HCT116 (cell line): Measurements from ENCODE around the gene POLA1. TPM values are rescaled to one million over a fixed set of nuclear protein-coding genes. Genes with fewer than 3 reads are reported as not detected.

ENCODE experiments used
- ATAC-seq: fragments of 200-7000 bp; cut with Tn5 transposase; 2 replicates; pipeline ENCODE4 v1.9.1; 2020; ENCODE audit warnings: mild to moderate bottlenecking, moderate library complexity
- BruUV-seq: library from RNA; stranded (reverse); fragments of 400-500 nt; replicated peaks from 2 replicates; lab custom pipeline; 2021; lab: Mats Ljungman, UMichigan
- CTCF ChIA-PET: fragments of 300-600 bp; sonication (Branson Sonifier 250); formaldehyde crosslinking; loops from one replicate; lab custom pipeline; 2021; ENCODE audit warnings: antibody characterized with exemption; lab: Charles Lee
- POLR2A ChIA-PET: fragments of 300-600, 350-600 bp; sonication (Branson Sonifier 250); formaldehyde crosslinking; loops from one replicate; lab custom pipeline; 2021; ENCODE audit warnings: antibody characterized with exemption; lab: Charles Lee
- RAD21 ChIA-PET, 2 experiments: fragments of 300-600 bp; sonication (Branson Sonifier 250); formaldehyde crosslinking; loops; one replicate each; lab custom pipeline; 2023; ENCODE audit warnings: low total read pairs in 2 of 2; ENCODE audit not compliant: uncharacterized antibody in 2 of 2, unreplicated experiment in 2 of 2, low non-redundant PET in 1 of 2; lab: Charles Lee
- DNase-seq: peaks from one replicate; pipeline ENCODE4 v3.0.0-alpha.2; 2010; ENCODE audit warnings: low read depth, low spot score
- H2AFZ ChIP-seq: fragments of 200-600 bp; shearing (Covaris generic), sonication (generic); 2 replicates; pipeline ENCODE4 v1.6.1; 2017; ENCODE audit warnings: low read depth, mixed run types, mixed read lengths, antibody characterized with exemption, low read length; ENCODE audit not compliant: poor library complexity, severe bottlenecking
- H3K27ac ChIP-seq: 2 replicates; pipeline ENCODE4 v1.5.1; 2012; ENCODE audit warnings: low read depth, low read length
- H3K27me3 ChIP-seq: fragments of 200-600 bp; sonication (generic); 2 replicates; pipeline ENCODE4 v1.6.1; 2016; ENCODE audit warnings: mixed run types, low read length, mixed read lengths; ENCODE audit not compliant: insufficient read depth
- H3K36me3 ChIP-seq, 2 experiments: fragments of 200-500 bp in 1 of 2; fragments of 200-600 bp in 1 of 2; sonication (Bioruptor generic) in 1 of 2; sonication (generic) in 1 of 2; 2 replicates each; pipeline versions ENCODE4 v1.5.1 to v1.6.1; 2014 to 2016; ENCODE audit warnings: low read length in 2 of 2, inconsistent platforms in 1 of 2, mixed read lengths in 1 of 2, mixed run types in 1 of 2; ENCODE audit not compliant: insufficient read depth in 2 of 2, control insufficient read depth in 1 of 2
- H3K4me1 ChIP-seq, 2 experiments: fragments of 200-600 bp in 1 of 2; sonication (generic) in 1 of 2; 2 replicates each; pipeline versions ENCODE4 v1.5.1 to v1.6.1; 2012 to 2017; ENCODE audit warnings: low read length in 2 of 2, inconsistent platforms in 1 of 2, mild to moderate bottlenecking in 1 of 2, mixed read lengths in 1 of 2, mixed run types in 1 of 2, moderate library complexity in 1 of 2; ENCODE audit not compliant: insufficient read depth in 2 of 2, control insufficient read depth in 1 of 2
- H3K4me2 ChIP-seq: fragments of 200-600 bp; sonication (generic); 2 replicates; pipeline ENCODE4 v1.6.1; 2017; ENCODE audit warnings: mixed run types, low read length, mixed read lengths
- H3K4me3 ChIP-seq, 2 experiments: fragments of 200-600 bp in 1 of 2; sonication (generic) in 1 of 2; replicated peaks in 1 of 2; 2 replicates each; pipeline ENCODE4 v1.5.1; 2011 to 2016; ENCODE audit warnings: low read length in 2 of 2, control low read depth in 1 of 2, low read depth in 1 of 2, mild to moderate bottlenecking in 1 of 2, mixed read lengths in 1 of 2, mixed run types in 1 of 2
- H3K79me2 ChIP-seq: fragments of 200-600 bp; sonication (generic); 2 replicates; pipeline ENCODE4 v1.6.1; 2017; ENCODE audit warnings: mild to moderate bottlenecking, mixed run types, low read length, moderate library complexity, mixed read lengths; ENCODE audit not compliant: insufficient read depth
- H3K9ac ChIP-seq: fragments of 200-600 bp; sonication (generic); 2 replicates; pipeline ENCODE4 v1.6.1; 2016; ENCODE audit warnings: low read length, mixed read lengths
- H3K9me2 ChIP-seq: fragments of 200-600 bp; sonication (generic), shearing (Covaris generic); 2 replicates; pipeline ENCODE4 v1.6.1; 2017; ENCODE audit warnings: mixed run types, mild to moderate bottlenecking, moderate library complexity; ENCODE audit not compliant: insufficient read depth
- H3K9me3 ChIP-seq, 2 experiments: fragments of 200-500 bp in 1 of 2; fragments of 200-600 bp in 1 of 2; sonication (Bioruptor generic) in 1 of 2; sonication (generic) in 1 of 2; 2 replicates each; pipeline ENCODE4 v1.6.1; 2014 to 2017; ENCODE audit warnings: low read length in 2 of 2, mixed read lengths in 2 of 2, inconsistent platforms in 1 of 2, low read depth in 1 of 2, mild to moderate bottlenecking in 1 of 2, mixed run types in 1 of 2, moderate library complexity in 1 of 2; ENCODE audit not compliant: control insufficient read depth in 1 of 2, insufficient read depth in 1 of 2
- H4K20me1 ChIP-seq: fragments of 200-600 bp; sonication (generic), shearing (Covaris generic); 2 replicates; pipeline ENCODE4 v1.6.1; 2017; ENCODE audit warnings: mixed run types, mild to moderate bottlenecking, moderate library complexity; ENCODE audit not compliant: insufficient read depth
- CBX3 ChIP-seq: IDR thresholded peaks from 2 replicates; pipeline ENCODE4 v1.6.1; 2012; ENCODE audit warnings: low read depth
- CEBPB ChIP-seq: IDR thresholded peaks from 2 replicates; pipeline ENCODE4 v1.6.1; 2012; ENCODE audit warnings: low read depth
- EGR1 ChIP-seq: IDR thresholded peaks from 2 replicates; pipeline ENCODE4 v1.6.1; 2012; ENCODE audit warnings: low read depth
- ELF1 ChIP-seq: IDR thresholded peaks from 2 replicates; pipeline ENCODE4 v1.6.1; 2012; ENCODE audit warnings: low read depth, borderline replicate concordance
- EZH2 ChIP-seq: fragments of 200-600 bp; sonication (generic); IDR thresholded peaks from 2 replicates; pipeline ENCODE4 v1.6.1; 2017; ENCODE audit warnings: antibody characterized with exemption, mixed run types
- EZH2phosphoT487 ChIP-seq: fragments of 200-600 bp; IDR thresholded peaks from 2 replicates; pipeline ENCODE4 v1.6.1; 2018; ENCODE audit warnings: antibody characterized with exemption, borderline replicate concordance
- FOSL1 ChIP-seq: IDR thresholded peaks from 2 replicates; pipeline ENCODE4 v1.6.1; 2012; ENCODE audit warnings: low read depth
- JUND ChIP-seq: IDR thresholded peaks from 2 replicates; pipeline ENCODE4 v1.6.1; 2012
- POLR2AphosphoS5 ChIP-seq: IDR thresholded peaks from 2 replicates; pipeline ENCODE4 v1.6.1; 2011; ENCODE audit warnings: mild to moderate bottlenecking, low read depth, low read length, moderate library complexity
- SIN3A ChIP-seq: IDR thresholded peaks from 2 replicates; pipeline ENCODE4 v1.6.1; 2012; ENCODE audit warnings: low read depth
- SP1 ChIP-seq: IDR thresholded peaks from 2 replicates; pipeline ENCODE4 v1.6.1; 2012; ENCODE audit warnings: low read depth
- SRF ChIP-seq: IDR thresholded peaks from 2 replicates; pipeline ENCODE4 v1.6.1; 2012; ENCODE audit warnings: low read depth
- TCF7L2 ChIP-seq: IDR thresholded peaks from 2 replicates; pipeline ENCODE4 v1.7.0; 2011; ENCODE audit warnings: borderline replicate concordance, inconsistent platforms; ENCODE audit not compliant: insufficient read depth, insufficient read length; ENCODE audit errors: extremely low read depth
- ZFX ChIP-seq: fragments of 450-650 bp; IDR thresholded peaks from 2 replicates; pipeline ENCODE4 v1.6.1; 2017
- ZNF274 ChIP-seq: fragments of 200-500 bp; sonication (Bioruptor generic); IDR thresholded peaks from 2 replicates; pipeline ENCODE4 v1.6.1; 2014; ENCODE audit warnings: mild to moderate bottlenecking, low read depth, low read length, inconsistent platforms
- intact Hi-C: fragments of 100-400 bp; cut with micrococcal nuclease; formaldehyde crosslinking; loops from 2 replicates; pipeline ENCODE4 v1.10.0; 2022
- total RNA-seq: library from RNA; stranded (reverse); gene quantifications from one replicate; pipeline ENCODE4 v1.2.1, GENCODE V29; 2021; ENCODE audit not compliant: unreplicated experiment
- TF ChIP-seq, protein P1 (sequence below): IDR thresholded peaks from 2 replicates; pipeline ENCODE4 v1.6.1; 2012; ENCODE audit warnings: low read depth
- TF ChIP-seq, protein P2 (sequence below): IDR thresholded peaks from 2 replicates; pipeline ENCODE4 v1.6.1; 2012
- TF ChIP-seq, protein P3 (sequence below): IDR thresholded peaks from 2 replicates; pipeline ENCODE4 v1.6.1; 2012
- TF ChIP-seq, protein P4 (sequence below): IDR thresholded peaks from 2 replicates; pipeline ENCODE4 v1.6.1; 2011; ENCODE audit warnings: mild to moderate bottlenecking, low read length, moderate library complexity; ENCODE audit not compliant: insufficient replicate concordance; ENCODE audit errors: extremely low read depth
- TF ChIP-seq, protein P5 (sequence below), 3 experiments: fragments of 200-600 bp in 1 of 3; sonication (generic) in 1 of 3; IDR thresholded peaks in 2 of 3; conservative IDR thresholded peaks in 1 of 3; 2 replicates each; pipeline ENCODE4 v1.5.1; 2012 to 2017; ENCODE audit warnings: low read depth in 2 of 3, low read length in 2 of 3, antibody characterized with exemption in 1 of 3, borderline replicate concordance in 1 of 3, control low read depth in 1 of 3, mild to moderate bottlenecking in 1 of 3, mixed read lengths in 1 of 3, mixed run types in 1 of 3, moderate library complexity in 1 of 3; ENCODE audit not compliant: insufficient read depth in 1 of 3

POLA1 gene
- total RNA-seq, 1 experiment from 2014 or later: 27.0 TPM

DNA sequence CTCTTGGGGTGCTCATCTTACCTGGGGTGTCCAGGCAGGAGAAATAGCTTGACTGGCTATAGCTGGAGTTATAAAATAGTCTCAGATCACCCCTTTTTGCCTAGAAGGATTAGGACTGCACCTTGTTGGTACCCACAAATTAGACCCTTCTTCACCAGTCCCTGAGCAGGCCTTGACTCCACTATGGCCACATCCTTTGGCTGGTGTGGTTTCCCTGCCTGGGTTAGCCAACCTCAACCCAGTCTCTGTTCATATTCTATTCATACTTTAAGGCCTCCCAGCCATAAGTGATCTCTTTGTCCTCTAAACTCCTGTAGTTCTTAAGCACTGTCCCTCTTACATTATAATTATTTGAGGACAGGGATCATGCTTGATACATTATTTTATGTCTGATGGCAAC, 252.7 kb downstream of the POLA1 start (continued):
- TF ChIP-seq EGR1 (no peak), TCF7L2 (no peak)
- TF ChIP-seq, all 23 proteins: peak for 0

DNA sequence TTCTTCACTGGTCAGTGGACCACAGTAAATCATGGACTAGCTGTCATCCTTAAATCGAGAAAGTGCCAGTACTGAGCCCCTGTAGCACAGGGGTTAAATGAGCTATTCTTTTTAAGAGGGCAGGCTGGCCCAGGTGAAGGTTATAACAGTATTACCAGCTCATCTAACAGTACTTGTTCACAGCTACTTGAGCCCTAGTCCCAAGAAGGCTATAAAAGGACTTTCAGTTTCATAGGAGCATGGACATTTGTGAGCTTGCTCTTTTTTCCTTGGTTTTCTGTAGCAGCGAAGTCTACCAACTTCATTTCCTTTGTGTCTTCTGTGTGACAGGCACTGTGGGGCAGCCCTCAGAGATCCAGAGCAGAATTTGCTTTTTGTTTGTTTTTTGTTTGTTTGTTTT, 261.0 kb downstream of the POLA1 start:
- Histone ChIP-seq H3K9ac (no peak overlapping the region), H3K4me2 (no peak overlapping the region), H2AFZ (no peak overlapping the region), H3K9me3 (no peaks in the 10 kb centered on the region), H3K4me1 (no peaks in the 10 kb centered on the region), H3K9me2 (no peaks in the 10 kb centered on the region), H4K20me1 (no peaks in the 10 kb centered on the region), H3K27ac (no peak overlapping the region), H3K79me2 (no peaks in the 10 kb centered on the region), H3K4me3 (no peak overlapping the region), H3K27me3 (no peaks in the 10 kb centered on the region), H3K36me3 (no peaks in the 10 kb centered on the region)
- no peak for TF ChIP-seq FOSL1
- no peak for TF ChIP-seq SRF
- TF ChIP-seq ZNF274: no peak
- TF ChIP-seq, protein P1, sequence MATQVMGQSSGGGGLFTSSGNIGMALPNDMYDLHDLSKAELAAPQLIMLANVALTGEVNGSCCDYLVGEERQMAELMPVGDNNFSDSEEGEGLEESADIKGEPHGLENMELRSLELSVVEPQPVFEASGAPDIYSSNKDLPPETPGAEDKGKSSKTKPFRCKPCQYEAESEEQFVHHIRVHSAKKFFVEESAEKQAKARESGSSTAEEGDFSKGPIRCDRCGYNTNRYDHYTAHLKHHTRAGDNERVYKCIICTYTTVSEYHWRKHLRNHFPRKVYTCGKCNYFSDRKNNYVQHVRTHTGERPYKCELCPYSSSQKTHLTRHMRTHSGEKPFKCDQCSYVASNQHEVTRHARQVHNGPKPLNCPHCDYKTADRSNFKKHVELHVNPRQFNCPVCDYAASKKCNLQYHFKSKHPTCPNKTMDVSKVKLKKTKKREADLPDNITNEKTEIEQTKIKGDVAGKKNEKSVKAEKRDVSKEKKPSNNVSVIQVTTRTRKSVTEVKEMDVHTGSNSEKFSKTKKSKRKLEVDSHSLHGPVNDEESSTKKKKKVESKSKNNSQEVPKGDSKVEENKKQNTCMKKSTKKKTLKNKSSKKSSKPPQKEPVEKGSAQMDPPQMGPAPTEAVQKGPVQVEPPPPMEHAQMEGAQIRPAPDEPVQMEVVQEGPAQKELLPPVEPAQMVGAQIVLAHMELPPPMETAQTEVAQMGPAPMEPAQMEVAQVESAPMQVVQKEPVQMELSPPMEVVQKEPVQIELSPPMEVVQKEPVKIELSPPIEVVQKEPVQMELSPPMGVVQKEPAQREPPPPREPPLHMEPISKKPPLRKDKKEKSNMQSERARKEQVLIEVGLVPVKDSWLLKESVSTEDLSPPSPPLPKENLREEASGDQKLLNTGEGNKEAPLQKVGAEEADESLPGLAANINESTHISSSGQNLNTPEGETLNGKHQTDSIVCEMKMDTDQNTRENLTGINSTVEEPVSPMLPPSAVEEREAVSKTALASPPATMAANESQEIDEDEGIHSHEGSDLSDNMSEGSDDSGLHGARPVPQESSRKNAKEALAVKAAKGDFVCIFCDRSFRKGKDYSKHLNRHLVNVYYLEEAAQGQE: no peak
- no peak for TF ChIP-seq POLR2AphosphoS5
- TF ChIP-seq TCF7L2: no peak
- TF ChIP-seq, protein P2, sequence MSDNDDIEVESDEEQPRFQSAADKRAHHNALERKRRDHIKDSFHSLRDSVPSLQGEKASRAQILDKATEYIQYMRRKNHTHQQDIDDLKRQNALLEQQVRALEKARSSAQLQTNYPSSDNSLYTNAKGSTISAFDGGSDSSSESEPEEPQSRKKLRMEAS: no peak
- TF ChIP-seq, protein P3, sequence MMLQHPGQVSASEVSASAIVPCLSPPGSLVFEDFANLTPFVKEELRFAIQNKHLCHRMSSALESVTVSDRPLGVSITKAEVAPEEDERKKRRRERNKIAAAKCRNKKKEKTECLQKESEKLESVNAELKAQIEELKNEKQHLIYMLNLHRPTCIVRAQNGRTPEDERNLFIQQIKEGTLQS: no peak
- TF ChIP-seq ELF1: no peak
- TF ChIP-seq, protein P4, sequence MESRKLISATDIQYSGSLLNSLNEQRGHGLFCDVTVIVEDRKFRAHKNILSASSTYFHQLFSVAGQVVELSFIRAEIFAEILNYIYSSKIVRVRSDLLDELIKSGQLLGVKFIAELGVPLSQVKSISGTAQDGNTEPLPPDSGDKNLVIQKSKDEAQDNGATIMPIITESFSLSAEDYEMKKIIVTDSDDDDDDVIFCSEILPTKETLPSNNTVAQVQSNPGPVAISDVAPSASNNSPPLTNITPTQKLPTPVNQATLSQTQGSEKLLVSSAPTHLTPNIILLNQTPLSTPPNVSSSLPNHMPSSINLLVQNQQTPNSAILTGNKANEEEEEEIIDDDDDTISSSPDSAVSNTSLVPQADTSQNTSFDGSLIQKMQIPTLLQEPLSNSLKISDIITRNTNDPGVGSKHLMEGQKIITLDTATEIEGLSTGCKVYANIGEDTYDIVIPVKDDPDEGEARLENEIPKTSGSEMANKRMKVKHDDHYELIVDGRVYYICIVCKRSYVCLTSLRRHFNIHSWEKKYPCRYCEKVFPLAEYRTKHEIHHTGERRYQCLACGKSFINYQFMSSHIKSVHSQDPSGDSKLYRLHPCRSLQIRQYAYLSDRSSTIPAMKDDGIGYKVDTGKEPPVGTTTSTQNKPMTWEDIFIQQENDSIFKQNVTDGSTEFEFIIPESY: no peak
- no peak for TF ChIP-seq EZH2phosphoT487
- no peak for TF ChIP-seq CEBPB
- no peak for TF ChIP-seq SP1
- TF ChIP-seq, protein P5, sequence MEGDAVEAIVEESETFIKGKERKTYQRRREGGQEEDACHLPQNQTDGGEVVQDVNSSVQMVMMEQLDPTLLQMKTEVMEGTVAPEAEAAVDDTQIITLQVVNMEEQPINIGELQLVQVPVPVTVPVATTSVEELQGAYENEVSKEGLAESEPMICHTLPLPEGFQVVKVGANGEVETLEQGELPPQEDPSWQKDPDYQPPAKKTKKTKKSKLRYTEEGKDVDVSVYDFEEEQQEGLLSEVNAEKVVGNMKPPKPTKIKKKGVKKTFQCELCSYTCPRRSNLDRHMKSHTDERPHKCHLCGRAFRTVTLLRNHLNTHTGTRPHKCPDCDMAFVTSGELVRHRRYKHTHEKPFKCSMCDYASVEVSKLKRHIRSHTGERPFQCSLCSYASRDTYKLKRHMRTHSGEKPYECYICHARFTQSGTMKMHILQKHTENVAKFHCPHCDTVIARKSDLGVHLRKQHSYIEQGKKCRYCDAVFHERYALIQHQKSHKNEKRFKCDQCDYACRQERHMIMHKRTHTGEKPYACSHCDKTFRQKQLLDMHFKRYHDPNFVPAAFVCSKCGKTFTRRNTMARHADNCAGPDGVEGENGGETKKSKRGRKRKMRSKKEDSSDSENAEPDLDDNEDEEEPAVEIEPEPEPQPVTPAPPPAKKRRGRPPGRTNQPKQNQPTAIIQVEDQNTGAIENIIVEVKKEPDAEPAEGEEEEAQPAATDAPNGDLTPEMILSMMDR (IDR thresholded peaks at IDR 0.05 in 2 of 3, conservative IDR thresholded peaks at IDR 0.05 in 1 of 3; ENCODE audit: borderline replicate concordance in 1 of 3, insufficient read depth in 1 of 3, low read depth in 2 of 3, low read length in 2 of 3): no peak
- TF ChIP-seq ZFX: no peak
- no peak for TF ChIP-seq CBX3
- no peak for TF ChIP-seq SIN3A
- TF ChIP-seq EGR1: no peak
- no peak for TF ChIP-seq JUND
- TF ChIP-seq EZH2: no peak
- no peak for DNase-seq
- intact Hi-C loops: no loop called here
- POLR2A ChIA-PET: no interaction called here
- ATAC-seq: no peak
- no TSS peak for BruUV-seq
- RAD21 ChIA-PET: no interaction called here
- CTCF ChIA-PET: no interaction called here
